SK-N-SH (cell line): ENCODE results near the gene CCDC192. TPM values are rescaled to one million over a fixed set of nuclear protein-coding genes. Genes with fewer than 3 reads are reported as not detected.

Experiments
- CTCF ChIA-PET: fragments of 300-600, 350-600 bp; formaldehyde crosslinking; extraction: SDS; loops from one replicate; lab custom pipeline; 2021; lab: Yijun Ruan, JAX
- POLR2A ChIA-PET: fragments of 350-600 bp; sonication (Branson Sonifier 250); formaldehyde crosslinking; extraction: SDS; loops from one replicate; lab custom pipeline; 2020; ENCODE audit warnings: antibody characterized with exemption, inconsistent platforms; lab: Yijun Ruan, JAX
- DNase-seq: peaks from one replicate; pipeline ENCODE4 v3.0.0; 2012
- H2AFZ ChIP-seq: fragments of 200-600 bp; sonication (generic); 2 replicates; pipeline ENCODE4 v1.8.1; 2016; ENCODE audit warnings: antibody characterized with exemption, mild to moderate bottlenecking, low read depth
- H3F3A ChIP-seq: fragments of 200-600 bp; sonication (generic); replicated peaks from 2 replicates; pipeline ENCODE3; 2016; ENCODE audit warnings: antibody characterized with exemption, mild to moderate bottlenecking; ENCODE audit not compliant: insufficient read depth
- H3K27ac ChIP-seq, 2 experiments: fragments of 200-500 bp in 1 of 2; fragments of 200-600 bp in 1 of 2; sonication (Bioruptor generic) in 1 of 2; sonication (generic), shearing (Covaris generic) in 1 of 2; 2 replicates each; pipeline versions ENCODE4 v1.5.1 to v1.6.1; 2014 to 2016; ENCODE audit warnings: low read depth in 2 of 2, inconsistent platforms in 1 of 2, low read length in 1 of 2, mild to moderate bottlenecking in 1 of 2, mixed read lengths in 1 of 2
- H3K27me3 ChIP-seq: fragments of 200-600 bp; sonication (generic), shearing (Covaris generic); 2 replicates; pipeline ENCODE4 v1.6.1; 2016; ENCODE audit warnings: mixed run types; ENCODE audit not compliant: insufficient read depth
- H3K36me3 ChIP-seq, 2 experiments: fragments of 200-500 bp in 1 of 2; fragments of 200-600 bp in 1 of 2; sonication (Bioruptor generic) in 1 of 2; sonication (generic) in 1 of 2; replicated peaks in 1 of 2; 2 replicates each; pipeline versions ENCODE3 to v1.5.1; 2014 to 2016; ENCODE audit warnings: low read length in 1 of 2, mild to moderate bottlenecking in 1 of 2; ENCODE audit not compliant: insufficient read depth in 2 of 2, control insufficient read depth in 1 of 2
- H3K4me1 ChIP-seq, 2 experiments: fragments of 200-500 bp in 1 of 2; fragments of 200-600 bp in 1 of 2; sonication (Bioruptor generic) in 1 of 2; sonication (generic), shearing (Covaris generic) in 1 of 2; 2 replicates each; pipeline versions ENCODE4 v1.5.1 to v1.6.1; 2014 to 2016; ENCODE audit warnings: low read depth in 1 of 2, low read length in 1 of 2, mixed run types in 1 of 2; ENCODE audit not compliant: insufficient read depth in 2 of 2, control insufficient read depth in 1 of 2
- H3K4me2 ChIP-seq: fragments of 200-600 bp; sonication (generic), shearing (Covaris generic); 2 replicates; pipeline ENCODE4 v1.6.1; 2017; ENCODE audit warnings: mixed run types
- H3K4me3 ChIP-seq, 2 experiments: fragments of 200-500 bp in 1 of 2; fragments of 200-600 bp in 1 of 2; sonication (Bioruptor generic) in 1 of 2; sonication (generic), shearing (Covaris generic) in 1 of 2; 2 replicates each; pipeline versions ENCODE4 v1.5.1 to v1.8.1; 2014 to 2016; ENCODE audit warnings: low read depth in 2 of 2, inconsistent platforms in 1 of 2, low read length in 1 of 2, mild to moderate bottlenecking in 1 of 2, mixed read lengths in 1 of 2, moderate library complexity in 1 of 2
- H3K79me2 ChIP-seq: fragments of 200-600 bp; sonication (generic); 2 replicates; pipeline ENCODE4 v1.8.1; 2017; ENCODE audit warnings: mild to moderate bottlenecking; ENCODE audit not compliant: insufficient read depth
- H3K9ac ChIP-seq: fragments of 200-600 bp; sonication (generic); 2 replicates; pipeline ENCODE4 v1.6.1; 2017; ENCODE audit warnings: mixed run types
- H3K9me2 ChIP-seq: fragments of 200-600 bp; sonication (generic); 2 replicates; pipeline ENCODE4 v1.6.1; 2017; ENCODE audit warnings: mixed run types
- H3K9me3 ChIP-seq: fragments of 200-600 bp; sonication (generic); 2 replicates; pipeline ENCODE4 v1.6.1; 2017; ENCODE audit warnings: mixed run types, mild to moderate bottlenecking, moderate library complexity
- H4K20me1 ChIP-seq: fragments of 200-600 bp; sonication (generic); 2 replicates; pipeline ENCODE4 v1.6.1; 2017; ENCODE audit warnings: mild to moderate bottlenecking, mixed run types; ENCODE audit not compliant: insufficient read depth
- ELF1 ChIP-seq: IDR thresholded peaks from 2 replicates; pipeline ENCODE4 v1.4.0; 2012
- FOXJ3 ChIP-seq: sonication (generic); formaldehyde crosslinking; IDR thresholded peaks from 2 replicates; pipeline ENCODE4 v1.5.1; 2020; ENCODE audit warnings: mild to moderate bottlenecking, missing genetic modification reagents
- GATA2 ChIP-seq: sonication (generic); formaldehyde crosslinking; IDR thresholded peaks from 2 replicates; pipeline ENCODE4 v1.5.0; 2020; ENCODE audit warnings: mild to moderate bottlenecking, missing genetic modification reagents
- JUND ChIP-seq: IDR thresholded peaks from 2 replicates; pipeline ENCODE4 v1.4.0; 2012
- MXI1 ChIP-seq: IDR thresholded peaks from 2 replicates; pipeline ENCODE4 v1.6.1; 2012; ENCODE audit warnings: mild to moderate bottlenecking, low read depth, low read length, improper control_type of control experiment
- POLR2AphosphoS5 ChIP-seq: IDR thresholded peaks from 2 replicates; pipeline ENCODE4 v1.6.1; 2012; ENCODE audit warnings: low read depth, low read length
- RAD21 ChIP-seq: IDR thresholded peaks from 2 replicates; pipeline ENCODE4 v1.6.1; 2012; ENCODE audit warnings: mild to moderate bottlenecking, low read length
- RXRA ChIP-seq: IDR thresholded peaks from 2 replicates; pipeline ENCODE4 v1.4.0; 2012; ENCODE audit warnings: low read depth, mild to moderate bottlenecking, borderline replicate concordance
- SMC3 ChIP-seq: IDR thresholded peaks from 2 replicates; pipeline ENCODE4 v1.6.1; 2012; ENCODE audit warnings: low read depth, low read length, improper control_type of control experiment
- TEAD4 ChIP-seq: IDR thresholded peaks from 2 replicates; pipeline ENCODE4 v1.4.0; 2012; ENCODE audit warnings: mild to moderate bottlenecking, borderline replicate concordance; ENCODE audit not compliant: insufficient read depth
- USF1 ChIP-seq: IDR thresholded peaks from 2 replicates; pipeline ENCODE4 v1.4.0; 2012; ENCODE audit warnings: low read depth, borderline replicate concordance
- WGBS: methylation state at CpG from one replicate; pipeline ENCODE4 v1.1.6; 2017; ENCODE audit warnings: low lambda C conversion rate; 5-methylcytosine and 5-hydroxymethylcytosine counted together
- polyA plus RNA-seq, 3 experiments: library from polyadenylated mRNA; depleted of rRNA; stranded (reverse); fragments of >200 nt; gene quantifications; 2 replicates each; pipeline ENCODE4 v1.2.3, GENCODE V29; 2012
- TF ChIP-seq, protein P1 (sequence below): IDR thresholded peaks from 2 replicates; pipeline ENCODE4 v1.4.0; 2012; ENCODE audit warnings: low read depth, borderline replicate concordance
- TF ChIP-seq, protein P2 (sequence below): IDR thresholded peaks from 2 replicates; pipeline ENCODE4 v1.4.0; 2012; ENCODE audit warnings: low read depth

CCDC192 gene
- polyA plus RNA-seq, 1 of the 3 experiments (the other 2 are of a cell fraction): not detected

DNA sequence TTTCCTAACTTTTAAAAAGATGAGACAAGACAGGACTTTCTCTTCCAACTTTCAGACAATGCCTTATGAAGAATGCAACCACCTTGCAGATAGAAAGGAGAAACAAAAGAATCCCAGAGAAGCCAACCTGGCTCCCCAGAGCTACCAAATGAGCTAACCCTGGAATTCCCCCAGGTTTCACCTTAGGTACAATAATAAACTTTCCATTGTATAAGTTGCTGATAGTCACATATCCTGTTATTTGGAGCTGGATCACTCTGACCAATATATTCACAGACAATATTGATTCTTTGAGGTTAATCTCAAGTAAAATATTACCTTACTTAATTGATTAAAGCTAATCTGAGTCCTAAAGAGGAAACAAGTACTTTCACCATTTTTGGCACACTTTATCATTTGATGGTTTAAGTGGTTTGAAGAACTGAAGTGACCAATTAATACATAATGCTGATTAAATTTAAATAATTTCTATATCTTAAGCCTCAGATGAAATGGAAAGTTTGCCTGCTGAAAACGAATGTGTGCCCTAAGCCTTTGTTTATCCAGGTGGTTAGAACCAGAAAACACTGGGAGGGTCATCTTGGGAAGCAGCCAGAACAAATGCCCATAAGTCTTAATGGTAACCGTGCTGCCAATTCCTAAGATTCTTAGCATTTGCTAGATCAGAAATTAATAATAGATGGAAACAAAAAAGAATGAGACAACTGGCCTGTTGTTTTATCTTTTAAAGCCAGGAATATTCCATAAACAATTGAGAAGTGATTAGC, 220.8 kb downstream of the CCDC192 start:
- POLR2A ChIA-PET: no interaction called here
- no peaks in the 10 kb centered on the region for H3K79me2 ChIP-seq
- no peak for TF ChIP-seq RAD21
- TF ChIP-seq USF1: no peak
- no peak for TF ChIP-seq POLR2AphosphoS5
- no peak for TF ChIP-seq FOXJ3 (CRISPR knock-in tag)
- TF ChIP-seq, protein P1, sequence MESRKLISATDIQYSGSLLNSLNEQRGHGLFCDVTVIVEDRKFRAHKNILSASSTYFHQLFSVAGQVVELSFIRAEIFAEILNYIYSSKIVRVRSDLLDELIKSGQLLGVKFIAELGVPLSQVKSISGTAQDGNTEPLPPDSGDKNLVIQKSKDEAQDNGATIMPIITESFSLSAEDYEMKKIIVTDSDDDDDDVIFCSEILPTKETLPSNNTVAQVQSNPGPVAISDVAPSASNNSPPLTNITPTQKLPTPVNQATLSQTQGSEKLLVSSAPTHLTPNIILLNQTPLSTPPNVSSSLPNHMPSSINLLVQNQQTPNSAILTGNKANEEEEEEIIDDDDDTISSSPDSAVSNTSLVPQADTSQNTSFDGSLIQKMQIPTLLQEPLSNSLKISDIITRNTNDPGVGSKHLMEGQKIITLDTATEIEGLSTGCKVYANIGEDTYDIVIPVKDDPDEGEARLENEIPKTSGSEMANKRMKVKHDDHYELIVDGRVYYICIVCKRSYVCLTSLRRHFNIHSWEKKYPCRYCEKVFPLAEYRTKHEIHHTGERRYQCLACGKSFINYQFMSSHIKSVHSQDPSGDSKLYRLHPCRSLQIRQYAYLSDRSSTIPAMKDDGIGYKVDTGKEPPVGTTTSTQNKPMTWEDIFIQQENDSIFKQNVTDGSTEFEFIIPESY: no peak
- TF ChIP-seq GATA2: no peak
- no peak for TF ChIP-seq TEAD4
- 49% methylated on average over 2 of the region's 2 CpGs for WGBS
- no peaks in the 10 kb centered on the region for H3K9me2 ChIP-seq
- CTCF ChIA-PET: no interaction called here
- no peaks in the 10 kb centered on the region for H3K36me3 ChIP-seq
- no peaks in the 10 kb centered on the region for H3K4me1 ChIP-seq
- no peaks in the 10 kb centered on the region for H3K9me3 ChIP-seq
- no peak overlapping the region for H2AFZ ChIP-seq
- no peaks in the 10 kb centered on the region for H3K27me3 ChIP-seq
- no peak for DNase-seq
- no peaks in the 10 kb centered on the region for H4K20me1 ChIP-seq
- H3F3A ChIP-seq: no peaks in the 10 kb centered on the region
- no peak overlapping the region for H3K4me3 ChIP-seq
- H3K27ac ChIP-seq: no peak overlapping the region
- H3K9ac ChIP-seq: no peak overlapping the region
- no peak overlapping the region for H3K4me2 ChIP-seq

DNA sequence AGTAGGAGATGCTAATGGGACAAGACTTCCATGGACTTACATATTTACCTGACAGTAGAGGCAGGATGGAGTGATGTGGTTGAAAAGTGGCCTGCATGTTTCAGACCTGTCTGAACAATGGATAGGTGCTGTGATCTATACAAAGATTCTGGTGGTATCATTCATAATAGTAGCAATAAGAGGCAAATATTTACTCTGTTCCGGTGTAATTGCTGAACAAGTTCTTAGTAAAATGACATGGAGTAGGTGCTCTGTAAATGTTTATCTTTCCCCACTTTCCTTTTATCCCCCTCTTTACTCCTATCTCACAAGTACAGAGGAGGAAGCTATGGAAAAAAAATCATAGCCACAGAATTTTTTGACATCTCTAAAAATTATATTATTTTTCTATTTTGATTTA, 221.4 kb downstream of the CCDC192 start:
- Histone ChIP-seq H4K20me1 (no peaks in the 10 kb centered on the region), H3K4me1 (no peaks in the 10 kb centered on the region), H3K9me2 (no peaks in the 10 kb centered on the region), H3K9ac (no peak overlapping the region), H3K79me2 (no peaks in the 10 kb centered on the region), H3K27me3 (no peaks in the 10 kb centered on the region), H3F3A (no peaks in the 10 kb centered on the region), H3K9me3 (no peaks in the 10 kb centered on the region), H2AFZ (no peak overlapping the region), H3K36me3 (no peaks in the 10 kb centered on the region), H3K4me3 (no peak overlapping the region), H3K27ac (no peak overlapping the region), H3K4me2 (no peak overlapping the region)
- ChIA-PET POLR2A (no interaction called here), CTCF (no interaction called here)
- TF ChIP-seq RXRA (no peak), ELF1 (no peak), GATA2 (no peak), SMC3 (no peak), RAD21 (no peak), JUND (no peak), MXI1 (no peak)
- TF ChIP-seq, protein P2, sequence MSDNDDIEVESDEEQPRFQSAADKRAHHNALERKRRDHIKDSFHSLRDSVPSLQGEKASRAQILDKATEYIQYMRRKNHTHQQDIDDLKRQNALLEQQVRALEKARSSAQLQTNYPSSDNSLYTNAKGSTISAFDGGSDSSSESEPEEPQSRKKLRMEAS: no peak
- 80% methylated on average over 1 of the region's 1 CpG for WGBS
- no peak for DNase-seq
